GM23338 (cell line): ENCODE data around the gene RNF207.

ENCODE experiments used
- TF ChIP-seq, protein P1 (sequence below), 2 experiments: fragments of 200-600 bp in 1 of 2; sonication (generic) in 1 of 2; conservative IDR thresholded peaks; 2 replicates each; pipeline versions ENCODE4 v1.5.1 to v1.6.1; 2016 to 2017; ENCODE audit warnings: antibody characterized with exemption in 2 of 2, low read depth in 2 of 2, mild to moderate bottlenecking in 2 of 2, moderate library complexity in 1 of 2
- TF ChIP-seq, protein P2 (sequence below): IDR thresholded peaks from one replicate; pipeline ENCODE4 v1.6.1; 2018; ENCODE audit warnings: antibody characterized with exemption; ENCODE audit not compliant: unreplicated experiment

DNA sequence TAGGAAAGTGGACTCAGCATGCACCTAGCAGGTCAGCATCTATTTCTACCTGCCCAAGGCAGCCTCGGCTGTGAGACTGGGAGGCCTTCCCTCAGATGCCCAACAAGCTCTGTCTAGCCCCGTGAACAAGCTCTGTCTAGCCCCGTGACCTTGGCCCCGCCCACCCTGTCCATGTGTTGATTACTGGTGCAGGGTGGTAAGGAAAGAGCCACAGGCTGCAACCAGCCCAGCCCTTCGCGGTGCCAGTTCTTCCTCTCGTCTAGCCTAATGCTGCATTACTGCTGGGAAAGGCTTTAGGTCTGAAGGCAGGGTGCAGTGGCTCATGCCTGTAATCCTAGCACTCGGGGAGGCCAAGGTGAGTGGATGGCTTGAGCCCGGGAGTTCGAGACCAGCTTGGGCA is 52.8 kb downstream of the RNF207 start:
- TF ChIP-seq, protein P1, sequence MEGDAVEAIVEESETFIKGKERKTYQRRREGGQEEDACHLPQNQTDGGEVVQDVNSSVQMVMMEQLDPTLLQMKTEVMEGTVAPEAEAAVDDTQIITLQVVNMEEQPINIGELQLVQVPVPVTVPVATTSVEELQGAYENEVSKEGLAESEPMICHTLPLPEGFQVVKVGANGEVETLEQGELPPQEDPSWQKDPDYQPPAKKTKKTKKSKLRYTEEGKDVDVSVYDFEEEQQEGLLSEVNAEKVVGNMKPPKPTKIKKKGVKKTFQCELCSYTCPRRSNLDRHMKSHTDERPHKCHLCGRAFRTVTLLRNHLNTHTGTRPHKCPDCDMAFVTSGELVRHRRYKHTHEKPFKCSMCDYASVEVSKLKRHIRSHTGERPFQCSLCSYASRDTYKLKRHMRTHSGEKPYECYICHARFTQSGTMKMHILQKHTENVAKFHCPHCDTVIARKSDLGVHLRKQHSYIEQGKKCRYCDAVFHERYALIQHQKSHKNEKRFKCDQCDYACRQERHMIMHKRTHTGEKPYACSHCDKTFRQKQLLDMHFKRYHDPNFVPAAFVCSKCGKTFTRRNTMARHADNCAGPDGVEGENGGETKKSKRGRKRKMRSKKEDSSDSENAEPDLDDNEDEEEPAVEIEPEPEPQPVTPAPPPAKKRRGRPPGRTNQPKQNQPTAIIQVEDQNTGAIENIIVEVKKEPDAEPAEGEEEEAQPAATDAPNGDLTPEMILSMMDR (conservative IDR thresholded peaks at IDR 0.05; ENCODE audit: low read depth in 2 of 2): no peak
- TF ChIP-seq, protein P2, sequence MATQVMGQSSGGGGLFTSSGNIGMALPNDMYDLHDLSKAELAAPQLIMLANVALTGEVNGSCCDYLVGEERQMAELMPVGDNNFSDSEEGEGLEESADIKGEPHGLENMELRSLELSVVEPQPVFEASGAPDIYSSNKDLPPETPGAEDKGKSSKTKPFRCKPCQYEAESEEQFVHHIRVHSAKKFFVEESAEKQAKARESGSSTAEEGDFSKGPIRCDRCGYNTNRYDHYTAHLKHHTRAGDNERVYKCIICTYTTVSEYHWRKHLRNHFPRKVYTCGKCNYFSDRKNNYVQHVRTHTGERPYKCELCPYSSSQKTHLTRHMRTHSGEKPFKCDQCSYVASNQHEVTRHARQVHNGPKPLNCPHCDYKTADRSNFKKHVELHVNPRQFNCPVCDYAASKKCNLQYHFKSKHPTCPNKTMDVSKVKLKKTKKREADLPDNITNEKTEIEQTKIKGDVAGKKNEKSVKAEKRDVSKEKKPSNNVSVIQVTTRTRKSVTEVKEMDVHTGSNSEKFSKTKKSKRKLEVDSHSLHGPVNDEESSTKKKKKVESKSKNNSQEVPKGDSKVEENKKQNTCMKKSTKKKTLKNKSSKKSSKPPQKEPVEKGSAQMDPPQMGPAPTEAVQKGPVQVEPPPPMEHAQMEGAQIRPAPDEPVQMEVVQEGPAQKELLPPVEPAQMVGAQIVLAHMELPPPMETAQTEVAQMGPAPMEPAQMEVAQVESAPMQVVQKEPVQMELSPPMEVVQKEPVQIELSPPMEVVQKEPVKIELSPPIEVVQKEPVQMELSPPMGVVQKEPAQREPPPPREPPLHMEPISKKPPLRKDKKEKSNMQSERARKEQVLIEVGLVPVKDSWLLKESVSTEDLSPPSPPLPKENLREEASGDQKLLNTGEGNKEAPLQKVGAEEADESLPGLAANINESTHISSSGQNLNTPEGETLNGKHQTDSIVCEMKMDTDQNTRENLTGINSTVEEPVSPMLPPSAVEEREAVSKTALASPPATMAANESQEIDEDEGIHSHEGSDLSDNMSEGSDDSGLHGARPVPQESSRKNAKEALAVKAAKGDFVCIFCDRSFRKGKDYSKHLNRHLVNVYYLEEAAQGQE: no peak
